MCF 10A (cell line): ENCODE data around the gene C1GALT1C1. TPM values are rescaled to one million over a fixed set of nuclear protein-coding genes. Genes with fewer than 3 reads are reported as not detected.
A peak's percentile ranks its signal among the peaks of the same experiment; 100 is the strongest.

ENCODE experiments used
- BruUV-seq: library from RNA; stranded (reverse); fragments of 400-500 nt; replicated peaks from 2 replicates; lab custom pipeline; 2021; lab: Mats Ljungman, UMichigan
- CTCF ChIA-PET: fragments of 300-600 bp; sonication (Branson Sonifier 250); formaldehyde crosslinking; extraction: SDS; loops from one replicate; lab custom pipeline; 2021; ENCODE audit warnings: antibody characterized with exemption, inconsistent platforms; lab: Yijun Ruan, JAX
- POLR2A ChIA-PET: fragments of 300-600, 350-650 bp; sonication (Branson Sonifier 250); formaldehyde crosslinking; extraction: SDS; loops from one replicate; lab custom pipeline; 2020; ENCODE audit warnings: antibody characterized with exemption, inconsistent platforms; lab: Yijun Ruan, JAX
- DNase-seq: peaks from one replicate; pipeline ENCODE4 v3.0.0-alpha.2; 2018; ENCODE audit not compliant: unreplicated experiment
- H3K27ac Mint-ChIP-seq: one replicate; pipeline ENCODE4 v1.8.0; 2022; ENCODE audit warnings: mild to moderate bottlenecking, low read depth, mixed read lengths; ENCODE audit not compliant: unreplicated experiment
- H3K27me3 Mint-ChIP-seq: one replicate; pipeline ENCODE4 v1.8.0; 2022; ENCODE audit warnings: mixed read lengths; ENCODE audit not compliant: insufficient read depth, unreplicated experiment
- H3K36me3 Mint-ChIP-seq: one replicate; pipeline ENCODE4 v1.8.0; 2022; ENCODE audit warnings: mild to moderate bottlenecking, moderate library complexity, mixed read lengths; ENCODE audit not compliant: insufficient read depth, unreplicated experiment
- H3K4me1 Mint-ChIP-seq: one replicate; pipeline ENCODE4 v1.8.0; 2022; ENCODE audit warnings: mixed read lengths; ENCODE audit not compliant: insufficient read depth, unreplicated experiment
- H3K4me3 Mint-ChIP-seq: one replicate; pipeline ENCODE4 v1.8.0; 2022; ENCODE audit warnings: mild to moderate bottlenecking, moderate library complexity, mixed read lengths; ENCODE audit not compliant: unreplicated experiment
- H3K9me3 Mint-ChIP-seq: one replicate; pipeline ENCODE4 v1.8.0; 2022; ENCODE audit warnings: mixed read lengths; ENCODE audit not compliant: unreplicated experiment
- CTCF ChIP-seq: fragments of 200-600 bp; IDR thresholded peaks from one replicate; pipeline ENCODE4 v1.8.0; 2022; ENCODE audit warnings: antibody characterized with exemption, mild to moderate bottlenecking; ENCODE audit not compliant: unreplicated experiment
- intact Hi-C: fragments of 100-400 bp; cut with micrococcal nuclease; formaldehyde crosslinking; loops from 2 replicates; pipeline ENCODE4 v1.14.1; 2022
- total RNA-seq: library from RNA; stranded (reverse); gene quantifications from 2 replicates; pipeline ENCODE4 v1.2.3, GENCODE V29; 2022

C1GALT1C1 gene
- total RNA-seq, 1 experiment from 2014 or later, result 6.3 TPM

GRCh38 chrX:120603707-120604360, 26.0 kb downstream of the C1GALT1C1 start, which contains the start of gene MCTS1:
MCTS1 (plus strand) TSS chrX:120604101; CDS start chrX:120604237, 136 bp downstream.
- TF ChIP-seq CTCF, result no peak
- no TSS peak for BruUV-seq
- Mint-ChIP-seq H3K36me3 (peaks cover 29% of the 10 kb centered on the region), H3K4me3 (peak within 1 kb of the TSS; percentile 94), H3K27me3 (peaks cover 15% of the 10 kb centered on the region), H3K27ac (peak within 1 kb of the TSS; percentile 97), H3K9me3 (no peaks in the 10 kb centered on the region), H3K4me1 (no peaks in the 10 kb centered on the region)
- intact Hi-C loops, result loop anchor here (1.0 to 10.0 kb wide), 2 partner anchors 44 to 89 kb away; partner anchors contain the start of gene CUL4B
- ChIA-PET CTCF (interaction anchor here (1.0 to 1.4 kb wide), 3 partner anchors 34 to 43 kb away, joined by 3 to 5 read pairs (median 4); partner anchors contain the start of gene CUL4B), POLR2A (interaction anchor here (0.6 to 3.5 kb wide), 28 partner anchors 8 to 819 kb away, joined by 3 to 148 read pairs (median 4); partner anchors contain the start of genes C1GALT1C1, CUL4B and LAMP2)
- DNase-seq, result peak; percentile 95

GRCh38 chrX:120585702-120586101, 44.2 kb downstream of the C1GALT1C1 start:
- no peak for TF ChIP-seq CTCF
- H3K36me3 Mint-ChIP-seq, result peaks cover 6% of the 10 kb centered on the region
- intact Hi-C loops, result no loop called here
- ChIA-PET CTCF (no interaction called here), POLR2A (no interaction called here)
- no peaks in the 10 kb centered on the region for H3K4me1 Mint-ChIP-seq
- peaks cover 18% of the 10 kb centered on the region for H3K9me3 Mint-ChIP-seq
- no TSS peak for BruUV-seq
- peaks cover 69% of the 10 kb centered on the region for H3K27me3 Mint-ChIP-seq
- no peak overlapping the region for H3K4me3 Mint-ChIP-seq
- DNase-seq, result no peak
- H3K27ac Mint-ChIP-seq, result no peak overlapping the region

Other genes with a start within 250 kb of the C1GALT1C1 start
- 67.0 and 74.8 TPM in 2 replicates for gene LAMP2, start 160.8 kb downstream of the C1GALT1C1 start, total RNA-seq
- gene CUL4B, start 69.1 kb downstream of the C1GALT1C1 start, total RNA-seq, result 29.5 and 29.6 TPM in 2 replicates
- gene MCTS1, start 26.0 kb downstream of the C1GALT1C1 start, total RNA-seq, result 64.9 and 73.7 TPM in 2 replicates
- gene CT47B1, start 245.8 kb upstream of the C1GALT1C1 start, total RNA-seq, result not detected in 2 replicates